Activated CD8-positive, alpha-beta memory T cell treated with anti-CD3 and anti-CD28 coated beads, Interleukin-2, amount 50 U/mL, for 4 hours (primary cell): ENCODE results near the gene CHCHD6.

ENCODE experiments used
- DNase-seq: peaks from one replicate; pipeline ENCODE4 v3.0.0-alpha.2; 2020

Gene CHCHD6

DNA sequence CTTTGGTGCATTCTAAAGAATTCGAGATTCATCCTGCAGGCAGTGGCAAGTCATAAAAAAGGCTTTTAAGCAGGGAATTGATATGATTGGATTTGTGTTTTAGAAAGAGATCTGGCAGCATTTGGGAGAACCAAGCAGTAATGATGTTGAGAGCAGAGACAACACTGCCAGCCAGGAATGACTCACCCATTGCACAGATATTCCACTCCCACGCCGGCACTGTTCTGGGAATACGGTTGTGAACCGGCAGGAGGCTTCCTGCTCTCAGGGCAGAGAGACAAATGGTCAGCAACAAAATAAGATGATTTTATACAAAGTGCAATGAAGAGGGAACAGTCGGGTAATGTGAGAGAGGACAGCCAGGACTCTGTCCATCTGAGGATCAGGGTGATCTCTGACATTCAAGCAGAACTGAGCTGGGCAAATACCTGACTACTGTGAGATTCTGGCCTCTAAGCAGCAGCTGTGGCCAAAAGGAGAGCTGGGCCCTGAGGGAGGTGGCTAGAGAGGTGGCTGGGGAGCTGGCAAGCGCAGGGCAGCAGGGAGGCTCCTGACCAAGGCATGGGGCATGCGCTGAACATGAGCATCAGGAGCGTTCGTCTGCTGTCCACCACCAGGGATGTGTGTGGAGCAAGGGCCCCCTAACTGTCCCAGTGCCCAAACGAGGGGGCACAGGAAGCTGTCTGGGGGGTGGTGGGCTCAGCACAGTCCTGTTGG, 222.8 kb downstream of the CHCHD6 start:
- DNase-seq: no peak

DNA sequence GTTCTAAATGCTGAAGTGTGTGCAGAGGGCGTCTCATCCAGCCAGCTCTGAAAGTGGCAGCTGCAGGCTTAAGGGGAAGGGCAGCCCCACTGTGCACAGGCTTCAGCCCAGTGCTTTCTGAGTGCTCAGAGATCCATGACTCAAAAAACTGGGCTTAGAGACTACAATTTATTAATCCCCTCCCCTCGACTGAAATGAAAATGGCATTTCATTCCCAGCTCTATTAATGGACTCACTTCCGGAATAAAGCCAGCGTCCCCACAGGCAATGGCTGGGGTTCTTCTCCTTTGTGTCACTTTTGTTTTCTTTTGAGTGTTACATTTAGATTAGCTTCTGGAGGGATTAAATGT, 223.3 kb downstream of the CHCHD6 start:
- no peak for DNase-seq

DNA sequence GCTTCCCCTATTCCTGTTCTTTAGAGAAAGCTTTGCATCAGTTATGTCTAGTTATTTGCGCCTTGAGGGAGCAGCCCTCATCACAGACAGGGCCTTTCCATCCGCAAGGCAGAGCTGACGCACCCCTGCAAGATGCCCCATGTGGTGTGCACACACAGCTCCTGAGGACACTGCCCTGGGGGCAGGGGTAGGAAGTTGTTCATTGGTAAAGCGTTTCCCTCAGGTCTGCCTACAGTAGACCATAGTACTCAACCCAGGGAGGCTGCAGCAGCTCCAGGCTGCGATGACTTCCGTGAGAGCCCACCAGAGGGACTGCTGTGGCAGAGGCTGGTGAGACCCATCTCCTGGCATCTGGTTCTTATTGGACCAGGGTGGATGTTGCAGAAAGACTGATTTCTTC, 223.8 kb downstream of the CHCHD6 start:
- no peak for DNase-seq

DNA sequence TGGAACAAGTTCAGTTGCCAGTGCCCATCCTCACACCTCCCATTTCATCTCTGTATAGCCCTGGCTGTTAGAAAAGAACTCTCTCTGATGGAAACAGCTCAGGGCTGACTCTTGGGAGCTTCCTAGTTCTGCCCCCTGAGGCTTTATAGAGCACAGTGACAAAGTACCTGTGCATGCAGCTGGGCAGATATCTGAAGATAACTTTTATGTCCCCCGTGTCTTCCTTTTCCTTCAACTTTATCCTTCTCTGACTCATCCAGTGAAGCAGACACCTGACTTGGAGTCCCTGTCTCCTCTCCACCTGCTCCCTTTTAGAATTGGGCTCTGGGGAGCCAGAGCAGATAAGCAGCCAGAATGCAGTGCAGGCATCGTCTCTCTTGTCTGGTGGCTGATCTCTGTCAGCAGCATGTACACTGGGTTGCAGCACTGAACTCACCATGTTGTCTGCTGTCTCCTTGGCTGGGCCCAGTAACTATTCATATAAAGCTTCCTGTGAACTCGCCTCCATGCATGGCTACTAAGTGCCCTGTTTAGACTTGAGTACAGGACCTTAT, 225.0 kb downstream of the CHCHD6 start:
- no peak for DNase-seq

DNA sequence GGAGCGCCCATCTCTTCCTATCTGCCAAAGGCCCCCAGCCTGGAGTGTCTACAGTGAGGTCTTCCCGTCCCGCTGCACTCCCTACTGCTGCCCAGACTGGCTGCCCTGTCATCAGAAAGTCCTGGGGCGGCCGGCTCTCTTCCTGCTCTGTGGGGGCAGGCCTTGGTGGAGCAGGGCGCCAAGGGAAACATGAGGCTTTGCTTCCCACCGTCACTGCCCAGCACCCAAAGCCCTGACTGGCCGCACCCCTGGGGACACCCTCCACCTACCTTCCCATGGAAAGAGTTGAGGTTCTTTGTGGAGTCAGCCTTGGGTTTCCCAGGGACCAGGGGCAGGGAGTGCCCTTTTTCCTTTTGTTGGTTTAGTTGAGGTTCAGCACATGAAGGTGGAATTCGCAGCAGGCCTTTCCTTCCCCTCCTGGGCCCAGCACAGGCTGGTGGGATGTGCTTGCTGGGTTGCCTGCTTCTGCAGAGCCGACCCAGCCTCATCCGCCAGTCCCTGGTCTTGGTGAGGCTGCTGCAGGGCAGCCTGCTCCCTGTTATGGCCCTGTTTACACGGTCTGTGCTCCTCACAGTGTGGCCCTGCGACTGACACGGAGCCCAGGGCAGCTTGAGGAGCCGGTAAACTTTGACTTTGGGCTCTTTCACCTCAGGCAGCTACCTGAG, 227.0 kb downstream of the CHCHD6 start:
- DNase-seq: no peak

DNA sequence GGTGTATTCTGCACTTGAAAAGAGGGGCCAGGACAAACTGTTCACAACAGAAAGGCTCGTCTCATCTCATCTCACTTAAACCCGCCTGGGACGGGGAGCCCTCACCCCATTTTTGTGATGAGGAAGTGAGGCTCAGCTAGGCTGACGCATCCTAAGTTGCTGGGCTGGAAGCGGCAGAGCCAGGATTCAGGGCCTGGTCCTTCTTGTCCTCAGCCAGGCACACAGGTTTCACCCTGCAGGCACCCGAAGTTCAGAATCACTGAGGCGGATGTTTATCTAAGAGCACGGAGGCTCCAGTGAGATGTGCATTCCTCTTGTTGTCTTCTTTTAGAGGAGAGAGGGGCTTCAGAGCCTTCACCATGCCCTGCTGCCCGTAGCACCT, 227.8 kb downstream of the CHCHD6 start:
- no peak for DNase-seq

DNA sequence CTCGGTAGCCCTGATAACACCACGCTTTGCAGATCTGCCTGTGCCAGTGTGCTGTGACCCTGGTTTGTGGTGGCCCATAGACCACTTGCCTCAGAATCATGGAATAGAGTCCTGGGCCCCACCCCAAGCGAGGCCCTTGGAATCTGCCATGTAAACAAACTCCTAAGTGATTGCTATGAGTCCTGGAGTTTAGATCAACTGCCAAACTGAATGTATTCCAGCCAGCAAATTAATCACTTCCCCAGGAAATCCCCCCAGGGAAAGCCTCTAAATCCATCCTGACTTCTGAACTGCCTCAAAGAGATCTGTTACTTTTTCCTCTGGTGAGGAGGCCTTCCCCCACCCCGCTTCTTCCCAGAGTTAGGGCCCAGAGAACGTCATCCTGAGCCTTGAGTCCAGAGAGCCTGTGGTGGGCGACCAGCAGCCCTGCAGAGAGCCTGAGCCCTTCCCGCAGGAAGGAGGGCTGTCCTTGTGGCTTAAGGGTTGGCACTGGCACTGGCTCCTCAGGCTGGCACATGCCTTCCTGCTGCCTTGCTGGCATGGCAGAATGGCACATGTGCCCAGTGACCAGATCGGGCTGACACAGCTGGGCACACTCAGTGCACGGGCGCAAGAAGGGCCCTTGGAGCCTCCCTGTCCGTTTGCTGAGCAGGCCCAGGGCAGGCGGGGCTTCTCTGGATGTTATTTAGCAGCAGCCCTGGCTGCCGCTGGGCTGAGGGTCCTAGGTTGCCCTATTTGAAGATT, 228.3 kb downstream of the CHCHD6 start:
- no peak for DNase-seq

DNA sequence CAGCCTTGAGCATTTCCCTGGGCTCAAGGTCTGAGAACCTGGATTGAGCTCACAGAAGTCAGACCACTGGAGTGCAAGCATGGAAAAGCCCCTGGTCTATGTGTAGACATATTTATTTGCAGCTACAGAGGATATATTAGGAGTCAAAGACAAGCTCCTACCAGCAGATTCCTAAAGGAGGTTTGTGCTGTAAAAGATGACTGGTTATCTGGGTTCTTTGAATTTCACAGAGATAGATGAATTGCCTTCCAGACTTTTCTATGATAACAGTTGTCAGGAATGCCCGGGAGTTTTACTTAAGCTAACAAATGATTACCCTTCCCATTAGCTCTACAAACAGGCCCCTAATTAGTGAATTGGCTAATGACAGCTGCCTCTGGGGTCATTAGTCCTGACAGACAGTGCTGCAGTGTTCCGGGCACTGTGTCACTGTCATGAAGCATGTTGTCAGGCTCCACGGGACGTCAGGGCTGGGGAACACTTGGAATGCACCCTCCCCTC, 230.0 kb downstream of the CHCHD6 start:
- no peak for DNase-seq

DNA sequence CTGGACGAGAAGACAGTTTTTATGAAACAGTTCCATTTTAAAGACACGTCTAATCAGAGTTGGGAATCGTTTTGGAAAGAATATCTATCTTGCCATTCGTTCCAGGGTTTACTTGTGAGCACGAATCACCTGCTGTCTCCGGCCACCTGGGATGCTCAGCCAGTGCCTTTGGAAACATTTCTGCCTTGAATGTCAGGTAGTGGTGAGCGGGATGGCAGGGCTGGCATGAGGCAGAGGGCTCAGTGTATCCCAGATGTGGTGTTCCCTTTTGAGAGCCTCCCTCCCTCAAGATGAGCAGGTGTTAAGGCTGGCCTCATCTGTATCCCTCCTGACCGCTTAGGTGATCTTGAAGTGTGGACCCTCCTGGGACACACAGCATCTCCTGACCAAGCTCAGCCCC, 231.0 kb downstream of the CHCHD6 start:
- DNase-seq: no peak

DNA sequence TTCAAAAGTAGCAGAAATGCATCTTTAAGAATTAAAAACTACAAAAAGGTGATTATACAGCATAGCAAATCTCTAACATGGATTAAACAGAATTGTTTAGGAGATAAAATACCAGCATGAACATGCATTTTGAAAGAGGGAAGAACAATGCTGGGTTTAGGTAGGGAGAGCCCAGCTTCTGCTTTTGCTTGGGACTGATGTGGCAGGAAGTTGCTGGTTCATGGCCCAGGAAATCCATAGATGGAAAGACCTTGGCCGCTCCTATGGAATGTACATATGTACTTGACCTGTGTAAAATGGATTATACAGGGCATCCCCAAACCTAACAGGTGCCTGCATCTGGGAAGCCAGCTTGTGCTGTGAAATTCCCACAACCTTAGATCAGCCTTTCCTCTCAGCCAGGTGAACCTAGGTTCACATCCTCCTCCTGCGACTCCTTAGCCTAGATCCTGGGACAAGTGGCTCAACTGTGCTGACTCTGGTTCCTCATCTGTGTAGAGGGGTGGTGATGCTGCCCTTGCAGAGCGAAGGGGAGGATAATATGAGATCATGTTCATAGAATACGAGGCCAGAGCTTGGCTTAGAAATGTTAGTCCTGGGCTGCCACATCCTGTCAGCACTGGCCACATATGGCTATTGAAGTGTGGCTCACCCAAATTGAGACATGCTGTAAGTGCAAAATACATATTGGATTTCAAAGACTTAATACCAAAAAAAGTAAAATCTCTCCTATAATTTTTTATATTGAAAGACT, 231.9 kb downstream of the CHCHD6 start:
- no peak for DNase-seq

DNA sequence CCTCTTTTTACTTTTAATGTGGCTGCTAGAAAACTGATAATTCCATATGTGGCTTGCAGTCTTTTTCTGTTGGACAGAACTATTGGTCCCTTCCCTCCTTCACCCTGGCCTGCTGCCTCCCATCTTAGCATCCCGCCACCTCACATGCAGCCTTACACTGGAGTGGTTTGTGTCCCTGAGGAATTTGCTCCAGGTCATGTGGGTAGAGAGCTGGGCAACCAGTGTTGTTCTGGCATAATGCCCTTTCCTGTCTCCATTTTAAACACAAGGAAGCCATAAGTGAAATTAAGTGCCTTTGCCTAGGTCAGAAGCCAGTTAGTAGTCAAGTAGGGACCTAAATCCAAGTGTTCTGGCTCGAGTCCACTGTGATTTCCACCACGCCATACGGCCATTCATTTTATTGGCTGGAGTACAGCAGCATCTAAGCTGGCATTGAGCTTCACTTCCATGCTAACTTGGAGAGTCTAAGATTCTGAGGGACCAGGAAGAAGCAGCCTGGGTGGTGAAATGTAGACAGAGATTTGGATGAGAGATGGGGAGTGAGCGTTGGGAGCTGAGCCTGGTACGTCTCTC, 232.9 kb downstream of the CHCHD6 start:
- DNase-seq: no peak

DNA sequence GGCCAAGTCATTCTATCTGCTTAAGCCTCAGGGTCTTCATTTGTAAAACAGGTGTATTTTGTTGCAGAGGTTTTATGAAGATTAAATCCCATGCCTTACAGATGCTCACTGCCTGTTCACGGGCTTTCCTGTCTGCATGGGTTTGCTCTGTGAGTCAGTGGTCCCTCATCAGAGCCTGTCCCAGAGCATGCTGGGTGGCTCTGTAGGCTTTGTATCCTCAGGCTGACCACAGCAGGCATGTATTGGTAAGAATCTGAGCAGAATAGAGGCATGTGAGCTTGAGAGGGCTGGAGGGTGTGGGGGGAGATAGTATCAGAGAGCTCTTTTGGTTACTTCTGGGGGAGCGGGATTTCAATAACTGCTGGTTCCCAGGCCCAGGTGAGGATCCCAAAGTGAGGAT, 233.5 kb downstream of the CHCHD6 start:
- no peak for DNase-seq

DNA sequence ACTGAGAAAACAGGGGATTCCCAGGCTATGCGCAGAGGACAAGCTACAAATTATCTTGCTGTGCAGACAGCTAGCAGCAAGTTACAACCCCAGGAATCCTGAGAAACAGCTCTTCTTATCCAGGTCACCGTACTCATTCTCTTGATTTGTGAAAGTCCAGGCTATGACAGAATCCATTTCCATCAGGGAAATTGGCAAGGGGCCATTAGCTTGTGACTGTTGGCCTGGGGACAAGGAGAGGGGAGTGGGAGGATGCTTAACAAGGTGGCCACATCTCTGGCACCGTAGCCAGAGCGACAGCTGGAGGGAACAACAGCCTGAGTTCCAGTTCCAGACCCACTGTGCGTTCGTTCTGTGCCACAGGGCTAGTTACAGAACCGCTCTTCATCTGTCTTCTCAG, 233.9 kb downstream of the CHCHD6 start:
- no peak for DNase-seq

DNA sequence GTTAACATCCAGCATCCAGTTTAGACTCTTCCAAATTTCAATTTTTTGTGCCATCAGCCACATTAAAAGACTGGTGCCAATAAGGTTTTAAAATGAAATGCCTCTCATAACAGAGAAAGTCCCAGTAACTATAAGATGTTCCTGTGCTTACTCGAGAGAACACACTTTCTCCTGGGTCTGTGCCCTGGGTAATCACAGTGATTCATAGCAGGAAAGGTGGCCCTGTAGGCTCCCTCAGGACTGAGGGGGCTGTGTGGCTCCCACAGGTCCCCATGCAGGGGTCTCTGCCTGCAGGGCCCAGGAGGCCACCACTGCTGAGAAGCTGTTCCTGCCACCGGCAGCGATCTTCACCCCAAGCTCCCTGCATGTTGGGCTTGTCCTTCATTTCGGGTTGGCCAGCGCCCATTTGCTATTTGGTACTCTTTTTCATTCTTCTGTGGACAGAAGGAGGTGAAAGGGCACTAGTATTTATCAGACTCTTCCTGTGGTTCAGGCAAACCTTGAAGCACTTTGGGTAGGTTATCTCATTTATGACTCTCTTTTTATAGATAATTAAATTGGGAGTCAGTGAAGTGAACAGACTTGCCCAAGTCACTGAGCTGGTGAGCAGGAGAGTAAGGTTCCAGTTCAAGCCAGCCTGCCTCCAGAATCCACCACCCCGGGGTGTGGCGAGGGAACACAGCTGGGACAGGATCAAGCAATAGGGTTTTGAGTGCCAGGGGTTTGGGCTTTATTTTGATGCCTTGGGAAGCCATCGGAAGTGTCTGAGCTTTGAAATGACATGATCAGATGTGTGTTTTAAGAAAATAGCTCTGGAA, 234.7 kb downstream of the CHCHD6 start:
- no peak for DNase-seq

DNA sequence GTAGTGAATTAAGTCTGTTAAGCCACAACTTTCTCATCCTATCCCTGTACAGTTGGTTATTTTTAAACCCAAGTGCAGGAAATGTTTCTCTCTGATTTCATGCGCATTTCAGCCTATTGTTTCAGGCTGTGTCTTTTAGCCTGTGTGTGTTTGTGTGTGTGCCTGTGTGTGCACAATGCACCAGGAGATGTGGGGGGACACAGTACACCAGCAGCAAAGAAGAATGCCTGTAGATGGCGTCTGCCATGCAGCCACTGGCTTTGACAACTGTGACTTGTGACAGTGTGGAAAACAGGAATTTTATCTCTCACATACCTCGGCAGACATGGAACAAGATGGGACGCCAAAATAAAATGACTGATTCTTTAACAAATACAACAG, 235.3 kb downstream of the CHCHD6 start:
- DNase-seq: no peak

DNA sequence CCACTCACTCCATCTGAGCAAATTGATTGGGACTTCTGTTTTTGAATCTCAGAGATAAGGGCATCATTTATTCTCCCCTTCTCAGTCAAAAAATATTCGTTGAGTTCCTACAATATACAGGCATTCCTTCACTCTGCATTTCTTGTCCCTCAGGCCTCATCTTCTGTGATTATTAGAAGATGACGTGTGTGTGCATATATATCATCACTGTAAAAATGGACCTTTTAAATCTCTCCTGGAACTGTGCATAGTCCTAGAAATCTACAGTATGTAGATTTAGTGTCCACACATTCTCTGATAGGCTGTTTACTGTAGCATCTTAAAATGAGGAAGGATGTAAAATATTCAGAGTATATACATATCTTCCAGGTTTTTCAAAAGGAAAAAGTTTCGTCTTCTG, 235.7 kb downstream of the CHCHD6 start:
- DNase-seq: no peak

DNA sequence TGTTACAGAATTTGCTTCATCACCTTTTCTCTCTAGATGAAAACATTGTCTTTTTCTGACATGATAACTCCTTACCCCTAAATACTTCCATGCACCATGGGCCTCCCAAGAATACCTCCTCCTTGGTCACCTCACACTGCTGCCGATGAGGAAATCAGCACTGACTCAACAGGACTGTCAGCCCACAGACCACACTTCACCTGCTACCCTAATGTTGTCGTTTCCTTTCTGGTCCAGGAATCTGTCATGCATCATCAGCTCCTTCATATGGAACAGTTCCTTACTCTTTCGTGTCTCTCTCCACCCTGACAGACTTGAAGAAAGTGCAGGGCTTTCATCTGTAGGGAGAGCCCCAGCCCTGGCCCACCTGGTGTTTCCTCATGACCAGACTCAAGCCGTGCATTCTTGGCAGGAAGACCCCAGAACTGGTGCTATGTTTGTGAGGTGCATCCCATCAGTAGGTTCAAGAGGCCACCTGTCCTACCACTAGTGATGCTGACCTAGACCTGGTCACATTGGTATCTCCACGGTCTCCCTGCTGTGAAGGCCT, 237.8 kb downstream of the CHCHD6 start:
- DNase-seq: no peak

DNA sequence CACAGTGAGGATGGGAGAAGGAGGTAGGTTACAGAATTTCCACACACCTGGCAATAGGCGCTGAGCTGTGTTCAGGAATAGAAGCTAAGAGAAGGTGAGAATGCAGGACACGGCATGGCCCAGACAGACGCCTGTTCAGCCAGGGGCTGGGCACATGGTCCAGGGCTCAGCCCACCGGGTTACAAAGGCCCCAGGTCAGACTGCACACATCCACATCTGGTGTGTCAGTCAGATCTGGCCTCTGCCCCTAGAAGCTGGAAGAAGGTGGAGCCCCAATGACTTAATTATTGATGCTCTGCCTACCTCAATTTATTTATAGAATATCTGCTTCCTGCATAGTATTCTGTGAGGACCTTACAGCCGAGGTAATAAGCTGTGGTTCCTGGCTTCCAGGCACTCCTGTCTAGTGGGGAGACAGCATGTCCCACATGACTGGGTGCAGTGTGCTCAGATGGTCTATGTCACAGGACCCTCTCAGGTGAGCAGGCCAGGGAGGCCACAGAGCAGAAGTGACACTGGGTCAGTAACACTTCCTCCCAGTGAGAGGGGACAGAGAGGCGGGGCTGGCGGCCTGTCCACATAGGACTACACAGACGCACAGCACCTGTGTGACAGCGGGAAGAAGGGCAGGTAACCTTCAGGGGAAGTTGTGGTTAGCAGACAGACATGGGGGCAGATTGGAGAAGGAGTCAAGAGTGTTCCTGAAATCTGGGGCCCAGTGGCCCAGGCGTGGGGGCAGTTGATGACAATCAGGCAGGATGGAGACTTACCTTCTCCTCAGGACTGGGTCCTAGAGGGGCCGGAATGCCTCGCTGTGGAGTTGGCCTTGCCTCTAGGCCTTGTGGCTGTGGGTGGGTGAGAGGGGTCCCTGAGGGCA, 240.3 kb downstream of the CHCHD6 start:
- DNase-seq: no peak

DNA sequence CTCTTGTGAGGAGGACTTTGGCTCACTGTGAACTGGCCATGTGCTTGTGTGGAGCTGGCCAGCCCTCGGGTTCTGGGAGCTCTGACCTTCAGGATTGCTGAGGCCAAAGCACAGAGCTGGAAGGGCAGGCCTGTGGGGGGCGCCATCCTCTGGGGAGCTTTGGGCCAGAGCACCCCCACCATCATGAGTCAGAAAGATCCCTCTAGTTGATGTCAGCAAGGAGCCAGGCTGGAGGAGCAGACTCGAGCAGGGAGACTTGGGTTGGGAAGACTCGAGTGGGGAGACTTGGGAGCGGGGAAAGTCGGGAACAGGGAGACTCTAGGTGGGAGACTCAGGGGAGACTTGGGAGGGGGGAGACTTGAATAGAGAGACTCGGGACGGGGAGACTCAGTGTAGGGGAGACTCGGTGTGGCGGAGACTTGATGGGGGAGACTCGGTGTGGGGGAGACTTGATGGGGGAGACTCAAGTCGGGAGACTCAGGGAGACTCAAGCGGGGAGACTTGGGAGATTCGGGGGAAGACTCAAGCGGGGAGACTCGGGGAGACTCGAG, 241.2 kb downstream of the CHCHD6 start:
- DNase-seq: no peak

DNA sequence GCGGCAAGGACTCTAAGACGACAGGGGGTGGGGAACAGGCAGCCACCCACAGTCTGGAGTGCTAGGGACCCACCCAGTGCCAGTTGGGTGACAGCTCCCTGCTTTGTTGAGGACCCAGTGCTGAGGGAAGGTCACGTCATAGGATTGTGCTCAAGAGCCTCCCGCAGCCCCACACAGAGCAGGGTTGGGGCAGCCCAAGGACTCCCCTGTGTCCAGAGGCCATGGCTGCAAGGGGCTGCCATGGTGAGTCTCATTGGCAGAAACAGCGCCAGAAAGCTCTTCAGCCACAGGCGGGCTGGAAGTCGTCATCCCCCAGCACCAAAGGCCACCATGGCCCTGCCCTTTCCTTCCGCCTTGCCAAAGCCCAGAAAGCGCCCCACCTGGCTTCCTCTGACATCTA, 241.9 kb downstream of the CHCHD6 start:
- DNase-seq: no peak
